Lung (tissue), 12 donors: ENCODE results near the gene SLC22A23. TPM values are rescaled to one million over a fixed set of nuclear protein-coding genes. Genes with fewer than 3 reads are reported as not detected.

ENCODE experiments used
- ATAC-seq: fragments of 200-7000 bp; cut with Tn5 transposase; one replicate; pipeline ENCODE4 v1.9.1; 2020; ENCODE audit warnings: moderate number of reproducible peaks; ENCODE audit not compliant: insufficient read depth, low FRiP score
- DNase-seq, 3 donors: peaks; one replicate each; pipeline ENCODE4 v3.0.0-alpha.2; 2013 to 2017
- H3K27ac ChIP-seq, 2 donors: one replicate each; pipeline ENCODE4 v1.5.1; 2013; ENCODE audit warnings: mild to moderate bottlenecking in 2 of 2, moderate library complexity in 2 of 2, control low read depth in 1 of 2, inconsistent platforms in 1 of 2, low read depth in 1 of 2, low read length in 1 of 2
- H3K27me3 ChIP-seq, 3 donors: one replicate each; pipeline ENCODE4 v1.5.1; 2013; ENCODE audit warnings: low read length in 2 of 3; ENCODE audit not compliant: control insufficient read depth in 3 of 3, insufficient read depth in 3 of 3
- H3K36me3 ChIP-seq, 4 donors: one replicate each; pipeline ENCODE4 v1.5.1; 2013; ENCODE audit warnings: low read length in 4 of 4, mild to moderate bottlenecking in 1 of 4, moderate library complexity in 1 of 4; ENCODE audit not compliant: control insufficient read depth in 4 of 4, insufficient read depth in 4 of 4
- H3K4me1 ChIP-seq, 5 donors: one replicate each; pipeline ENCODE4 v1.5.1; 2013; ENCODE audit warnings: low read length in 5 of 5, mild to moderate bottlenecking in 2 of 5, moderate library complexity in 1 of 5; ENCODE audit not compliant: control insufficient read depth in 5 of 5, insufficient read depth in 5 of 5
- H3K4me3 ChIP-seq: one replicate; pipeline ENCODE4 v1.5.1; 2013; ENCODE audit warnings: mild to moderate bottlenecking, control low read depth, moderate library complexity
- H3K9ac ChIP-seq, 2 donors: one replicate each; pipeline ENCODE4 v1.5.1; 2013; ENCODE audit warnings: low read length in 2 of 2, control low read depth in 1 of 2; ENCODE audit not compliant: insufficient read depth in 1 of 2
- H3K9me3 ChIP-seq, 4 donors: one replicate each; pipeline ENCODE4 v1.5.1; 2013; ENCODE audit warnings: low read length in 3 of 4, mild to moderate bottlenecking in 1 of 4, moderate library complexity in 1 of 4; ENCODE audit not compliant: control insufficient read depth in 4 of 4, insufficient read depth in 3 of 4
- CTCF ChIP-seq: IDR thresholded peaks from 2 replicates; pipeline ENCODE4 v1.5.1; 2012; ENCODE audit warnings: mild to moderate bottlenecking; ENCODE audit errors: control extremely low read depth, extremely low read depth
- WGBS, 2 donors: extraction: QIAGEN DNeasy Blood & Tissue Kit; methylation state at CpG; one replicate each; pipeline ENCODE4 v1.1.7; 2013; 5-methylcytosine and 5-hydroxymethylcytosine counted together
- polyA plus RNA-seq, 2 donors: library from polyadenylated mRNA; stranded (reverse); fragments of 200-250 nt; gene quantifications; one replicate each; pipeline ENCODE4 v1.2.1, GENCODE V29; 2013
- total RNA-seq, 2 donors: library from RNA; depleted of rRNA in 1 of 2; stranded (reverse); fragments of >200 nt in 1 of 2; gene quantifications; one replicate each; pipeline ENCODE4 v1.2.1, GENCODE V29; 2014 to 2021
- donor health status: control.
- donor health status: control.
- donor health status: Bipolar disorder and iron deficiency.
- donor health status: healthy.
- donor health status: DM: yes; HTN: yes; CAD: no.

Gene SLC22A23
- total and polyA plus RNA-seq, 4 donors = 6.6 to 45.6 (median 24.1) TPM

- Histone ChIP-seq H3K27me3 (no peaks in the 10 kb centered on the region), H3K27ac (no peak overlapping the region), H3K9ac (no peak overlapping the region), H3K36me3 (peaks cover 0 to 5% (median under 1%) of the 10 kb centered on the region in 4 donors), H3K9me3 (peaks cover 0 to 3% (median 0%) of the 10 kb centered on the region in 4 donors), H3K4me1 (peaks cover 0 to 20% (median 6%) of the 10 kb centered on the region in 5 donors), H3K4me3 (no peak overlapping the region)
- WGBS, 2 donors = 19 to 27% methylated on average over 10 of the region's 10 CpGs
- no peak for DNase-seq
- ATAC-seq = no peak
- TF ChIP-seq CTCF = no peak
Measured at GRCh38 chr6:3427687-3428085, 29.2 kb downstream of the SLC22A23 start.

- Histone ChIP-seq H3K36me3 (peaks cover 0 to 5% (median under 1%) of the 10 kb centered on the region in 4 donors), H3K27ac (no peak overlapping the region), H3K4me3 (no peak overlapping the region), H3K9me3 (peaks cover 0 to 3% (median 0%) of the 10 kb centered on the region in 4 donors), H3K4me1 (peaks cover 0 to 23% (median 6%) of the 10 kb centered on the region in 5 donors), H3K27me3 (no peaks in the 10 kb centered on the region), H3K9ac (no peak overlapping the region)
- no peak for TF ChIP-seq CTCF
- DNase-seq (peak; percentile 47 to 66 (median 61)), ATAC-seq (no peak)
- 75 to 77% methylated on average over 20 of the region's 20 CpGs for WGBS, 2 donors
Measured at GRCh38 chr6:3426927-3427686, 29.7 kb downstream of the SLC22A23 start.

GRCh38 chr6:3426091-3426926 lies 30.5 kb downstream of the SLC22A23 start:
- no peak overlapping the region for H3K4me3 ChIP-seq
- no peak for TF ChIP-seq CTCF
- no peak overlapping the region for H3K27ac ChIP-seq
- 84 to 91% methylated on average over 3 of the region's 3 CpGs for WGBS, 2 donors
- peaks cover 0 to 3% (median 0%) of the 10 kb centered on the region in 4 donors for H3K9me3 ChIP-seq
- H3K9ac ChIP-seq = no peak overlapping the region
- no peaks in the 10 kb centered on the region for H3K27me3 ChIP-seq
- peaks cover 0 to 28% (median 6%) of the 10 kb centered on the region in 5 donors for H3K4me1 ChIP-seq
- DNase-seq (no peak), ATAC-seq (no peak)
- peaks cover 0 to 1% (median 0%) of the 10 kb centered on the region in 4 donors for H3K36me3 ChIP-seq
